ENCODE measurements around the gene PRPF8. TPM values are rescaled to one million over a fixed set of nuclear protein-coding genes. Genes with fewer than 3 reads are reported as not detected.
A peak's percentile ranks its signal among the peaks of the same experiment; 100 is the strongest.

The PRPF8 gene
- total and polyA plus RNA-seq, 2 of the 13 experiments (the other 11 are each of a cell fraction or from before 2014, with no cell fraction given): 112 to 179 TPM

DNA sequence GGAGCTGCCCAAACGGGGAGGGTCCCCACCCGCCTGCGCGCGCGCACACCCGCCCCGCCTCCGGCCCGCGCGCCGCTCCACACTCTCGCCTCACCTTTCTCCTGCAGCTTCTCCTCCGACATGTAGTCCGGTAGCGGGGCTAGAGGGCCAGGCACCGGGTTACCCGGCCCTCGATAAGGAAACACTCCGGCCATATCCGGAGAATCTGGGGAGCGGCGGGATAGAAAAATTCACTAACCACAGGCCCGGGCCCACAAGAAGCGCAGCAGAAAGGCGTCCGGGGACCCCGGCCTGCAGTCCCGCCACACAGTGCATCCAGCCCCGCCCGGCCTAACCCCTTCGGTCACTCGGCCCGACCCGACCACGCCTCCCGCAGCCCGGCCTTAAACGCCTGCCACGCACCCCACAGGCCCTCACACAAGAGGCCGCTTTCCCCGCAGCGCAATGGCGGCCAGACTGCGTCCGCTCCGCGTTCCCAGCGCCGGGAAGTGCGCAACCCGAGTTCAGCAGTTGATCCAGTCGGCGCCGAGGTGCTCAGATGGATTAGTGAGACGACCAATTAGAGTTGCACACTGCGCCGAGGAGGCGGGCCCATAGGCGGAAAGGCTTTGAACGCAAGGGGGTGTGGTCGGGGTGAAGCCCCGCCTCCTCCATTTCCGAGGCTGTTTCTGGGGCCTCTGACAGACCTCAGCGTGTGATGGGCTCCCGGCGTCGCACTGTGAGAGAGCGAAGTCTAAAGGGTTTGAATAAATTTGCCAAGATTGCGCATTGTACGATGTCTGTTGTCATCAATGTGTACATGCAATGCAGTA, at the start of gene PRPF8 (continued):
- TF ChIP-seq HOXD1 (CRISPR knock-in tag; IDR thresholded peaks at IDR 0.05): no peak
- 0 out of 2 replicates have a peak, but pooled peaks have one; percentile 63 for TF ChIP-seq ZNF274 (CRISPR knock-in tag; IDR thresholded peaks at IDR 0.05)
- TF ChIP-seq REPIN1 (CRISPR knock-in tag; IDR thresholded peaks at IDR 0.05; ENCODE audit: borderline replicate concordance, low read depth): 0 out of 2 replicates have a peak, but pooled peaks have one; percentile 42
- 0 out of 2 replicates have a peak, but pooled peaks have one; percentile 42 for TF ChIP-seq ZNF446 (CRISPR knock-in tag; IDR thresholded peaks at IDR 0.05)
- peak; percentile 99 for TF ChIP-seq PHF8 (CRISPR knock-in tag; IDR thresholded peaks at IDR 0.05)
- no peak for TF ChIP-seq ZFP36 (IDR thresholded peaks at IDR 0.05; ENCODE audit: borderline replicate concordance, low read depth, low read length, partially characterized antibody)
- TF ChIP-seq ZNF607 (CRISPR knock-in tag; IDR thresholded peaks at IDR 0.05; ENCODE audit: borderline replicate concordance): no peak
- TF ChIP-seq SMAD3 (CRISPR knock-in tag; IDR thresholded peaks at IDR 0.05): 0 out of 2 replicates have a peak, but pooled peaks have one; percentile 25
- no peak for TF ChIP-seq MAZ (IDR thresholded peaks at IDR 0.05; ENCODE audit: borderline replicate concordance, low read depth, low read length)
- TF ChIP-seq MAZ (CRISPR knock-in tag; IDR thresholded peaks at IDR 0.05; ENCODE audit: low read depth): no peak
- no peak for TF ChIP-seq ZFP90 (CRISPR knock-in tag; IDR thresholded peaks at IDR 0.05; ENCODE audit: borderline replicate concordance)
- no peak for TF ChIP-seq ZBTB21 (CRISPR knock-in tag; IDR thresholded peaks at IDR 0.05)
- peak; percentile 35; the same call in 1 of the 2 replicates for TF ChIP-seq ZNF547 (CRISPR knock-in tag; IDR thresholded peaks at IDR 0.05)
- 0 out of 2 replicates have a peak, but pooled peaks have one; percentile 20 for TF ChIP-seq SRF (IDR thresholded peaks at IDR 0.05; ENCODE audit: low read depth, low read length)
- peak; percentile 79; the same call in 1 of the 2 replicates for TF ChIP-seq NRL (CRISPR knock-in tag; IDR thresholded peaks at IDR 0.05; ENCODE audit: borderline replicate concordance)
- no peak for TF ChIP-seq ZNF260 (CRISPR knock-in tag; IDR thresholded peaks at IDR 0.05; ENCODE audit: borderline replicate concordance, low read depth)
- no peak for TF ChIP-seq CENPT (CRISPR knock-in tag; IDR thresholded peaks at IDR 0.05; ENCODE audit: low read depth)
- TF ChIP-seq, protein P1, sequence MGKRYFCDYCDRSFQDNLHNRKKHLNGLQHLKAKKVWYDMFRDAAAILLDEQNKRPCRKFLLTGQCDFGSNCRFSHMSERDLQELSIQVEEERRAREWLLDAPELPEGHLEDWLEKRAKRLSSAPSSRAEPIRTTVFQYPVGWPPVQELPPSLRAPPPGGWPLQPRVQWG (CRISPR knock-in tag; IDR thresholded peaks at IDR 0.05; ENCODE audit: borderline replicate concordance, low read depth): no peak
- no peak for TF ChIP-seq SAFB2 (CRISPR knock-in tag; IDR thresholded peaks at IDR 0.05; ENCODE audit: borderline replicate concordance, low read depth)
- no peak for TF ChIP-seq NPAS2 (CRISPR knock-in tag; IDR thresholded peaks at IDR 0.05; ENCODE audit: borderline replicate concordance)
- peak; percentile 61; the same call in 1 of the 2 replicates for TF ChIP-seq TMF1 (CRISPR knock-in tag; IDR thresholded peaks at IDR 0.05; ENCODE audit: low read depth)
- 0 out of 2 replicates have a peak, but pooled peaks have one; percentile 18 for TF ChIP-seq FOXK2 (IDR thresholded peaks at IDR 0.05)
- TF ChIP-seq GATAD2A (CRISPR knock-in tag; IDR thresholded peaks at IDR 0.05): peak; percentile 23; the same call in 1 of the 2 replicates
- 0 out of 2 replicates have a peak, but pooled peaks have one; percentile 59 for TF ChIP-seq GATA4 (IDR thresholded peaks at IDR 0.05; ENCODE audit: borderline replicate concordance, low read depth)
- peak; percentile 75 for TF ChIP-seq SRY (CRISPR knock-in tag; IDR thresholded peaks at IDR 0.05)
- TF ChIP-seq ZC3H4 (CRISPR knock-in tag; IDR thresholded peaks at IDR 0.05; ENCODE audit: borderline replicate concordance): no peak
- TF ChIP-seq FOXA1 (IDR thresholded peaks at IDR 0.05): no peak
- no peak for TF ChIP-seq FOXA1 (CRISPR knock-in tag; IDR thresholded peaks at IDR 0.05)
- peak; percentile 82 for TF ChIP-seq ATF1 (CRISPR knock-in tag; IDR thresholded peaks at IDR 0.05)
- TF ChIP-seq RARA (CRISPR knock-in tag; IDR thresholded peaks at IDR 0.05): no peak
- no peak for TF ChIP-seq NFATC3 (CRISPR knock-in tag; IDR thresholded peaks at IDR 0.05)
- no peak for TF ChIP-seq ZNF264 (CRISPR knock-in tag; IDR thresholded peaks at IDR 0.05)
- TF ChIP-seq MXD4 (CRISPR knock-in tag; IDR thresholded peaks at IDR 0.05): peak; percentile 76
- no peak for TF ChIP-seq ZNF235 (CRISPR knock-in tag; IDR thresholded peaks at IDR 0.05; ENCODE audit: borderline replicate concordance)
